AG10803 (cell line): ENCODE results near the gene SETD2.

Experiments
- DNase-seq: peaks from one replicate; pipeline ENCODE4 v3.0.0; 2010; ENCODE audit warnings: low read depth
- H3K4me3 ChIP-seq: 2 replicates; pipeline ENCODE4 v1.5.1; 2011; ENCODE audit warnings: mild to moderate bottlenecking, low read length, control low read depth
- CTCF ChIP-seq: conservative IDR thresholded peaks from 2 replicates; pipeline ENCODE4 v1.5.1; 2011; ENCODE audit warnings: mild to moderate bottlenecking, low read length, control low read depth, inconsistent platforms

SETD2 gene

DNA sequence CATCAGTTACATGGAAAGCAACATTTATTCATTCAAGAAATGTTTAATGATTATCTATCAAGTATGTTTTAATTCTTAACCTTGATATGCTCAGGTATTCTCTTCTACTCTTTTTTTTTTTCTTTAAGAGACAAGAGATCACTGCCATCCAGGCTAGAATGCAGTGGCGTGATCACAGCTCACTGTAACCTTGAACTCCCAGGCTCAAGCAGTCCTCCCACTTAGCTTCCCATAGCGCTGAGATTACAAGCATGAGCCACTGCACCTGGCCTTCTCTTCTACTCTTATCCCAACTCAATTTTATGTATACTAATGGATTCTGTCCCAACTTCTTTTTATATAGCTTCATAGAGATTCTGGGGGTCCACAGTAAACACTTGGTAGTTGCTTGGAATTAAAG lies 50.9 kb downstream of the SETD2 start:
- no peak for TF ChIP-seq CTCF
- no peak for DNase-seq
- H3K4me3 ChIP-seq = no peak overlapping the region

DNA sequence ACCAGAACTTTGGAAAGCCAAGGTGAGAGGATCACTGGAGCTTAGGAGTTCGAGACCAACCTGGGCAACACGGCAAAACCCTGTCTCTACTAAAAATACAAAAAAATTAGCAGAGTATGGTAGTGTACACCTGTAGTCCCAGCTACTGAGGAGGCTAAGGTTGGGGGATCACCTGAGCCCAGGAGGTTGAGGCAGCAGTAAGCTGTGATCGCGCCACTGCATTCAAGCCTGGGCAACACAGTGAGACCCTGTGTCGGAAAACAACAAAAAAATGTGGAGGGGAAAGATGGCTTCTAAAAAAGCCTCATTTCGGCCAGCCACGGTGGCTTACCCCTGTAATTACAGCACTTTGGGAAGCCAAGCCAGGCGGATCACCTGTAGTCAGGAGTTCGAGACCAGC lies 54.5 kb downstream of the SETD2 start:
- TF ChIP-seq CTCF = no peak
- no peak overlapping the region for H3K4me3 ChIP-seq
- no peak for DNase-seq

DNA sequence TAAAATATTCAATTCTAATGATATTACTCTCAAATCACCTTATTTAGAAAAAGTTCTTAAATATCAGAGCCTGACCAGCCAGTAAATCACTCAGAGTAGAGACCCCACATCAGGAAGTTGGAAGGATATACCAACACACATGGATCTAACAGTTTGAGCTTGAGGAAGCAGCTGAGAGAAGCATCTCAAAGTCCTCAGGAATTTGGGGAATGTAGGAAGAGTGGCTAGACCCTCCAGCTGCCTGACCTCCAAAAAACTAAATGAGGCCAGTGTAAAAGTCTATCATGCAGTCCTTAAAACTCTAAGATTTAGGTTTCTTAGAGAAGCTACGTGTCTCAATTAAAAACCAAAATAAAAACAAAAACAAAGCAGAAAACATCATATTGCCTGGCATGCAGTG lies 55.4 kb downstream of the SETD2 start:
- DNase-seq = peak; percentile 62
- H3K4me3 ChIP-seq = no peak overlapping the region
- TF ChIP-seq CTCF = no peak

DNA sequence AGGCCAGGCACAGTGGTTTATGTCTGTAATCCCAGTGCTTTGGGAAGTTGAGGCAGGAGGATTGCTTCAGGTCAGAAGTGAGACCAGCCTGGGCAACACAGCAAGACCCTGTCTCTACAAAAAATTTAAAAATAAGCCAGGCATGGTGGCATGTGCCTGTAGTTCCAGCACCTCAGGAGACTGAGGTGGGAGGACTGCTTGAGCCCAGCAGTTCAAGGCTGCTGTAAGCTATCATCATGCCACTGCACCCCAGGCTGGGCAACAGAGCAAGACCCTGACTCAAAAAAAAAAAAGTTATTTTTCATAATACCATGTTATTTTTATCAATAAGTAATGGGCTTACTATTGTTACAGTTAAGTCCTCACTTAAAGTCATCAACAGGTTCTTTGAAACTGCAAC lies 59.7 kb downstream of the SETD2 start:
- no peak for DNase-seq
- TF ChIP-seq CTCF = no peak
- no peak overlapping the region for H3K4me3 ChIP-seq

DNA sequence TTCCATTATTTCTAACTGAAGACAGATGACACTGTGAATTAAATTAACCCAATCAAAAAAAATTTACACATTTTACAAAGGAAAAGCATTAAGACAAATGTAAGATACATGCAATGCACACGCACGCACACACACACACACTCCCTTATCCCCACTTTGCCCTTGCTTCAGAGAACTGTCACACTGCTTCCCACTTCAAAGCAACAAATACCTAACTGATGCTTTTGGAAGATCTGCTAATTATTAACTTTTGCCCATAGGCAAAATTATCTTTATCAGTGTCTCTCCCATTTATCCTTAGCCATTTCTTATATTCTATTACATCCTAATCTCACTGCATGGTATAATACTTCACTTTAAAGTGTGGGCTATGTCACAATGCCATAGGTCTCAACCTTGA lies 60.3 kb downstream of the SETD2 start:
- DNase-seq = no peak
- no peak overlapping the region for H3K4me3 ChIP-seq
- no peak for TF ChIP-seq CTCF

GRCh38 chr3:47102081-47102600 lies 61.8 kb downstream of the SETD2 start:
- TF ChIP-seq CTCF = no peak
- no peak for DNase-seq
- no peak overlapping the region for H3K4me3 ChIP-seq

- peak; percentile 22 for DNase-seq
- no peak for TF ChIP-seq CTCF
Observed at GRCh38 chr3:47098910-47099309, 65.0 kb downstream of the SETD2 start.

More at GRCh38 chr3:47098910-47099309, 65.0 kb downstream of the SETD2 start:
- no peak overlapping the region for H3K4me3 ChIP-seq
